GM12873 (cell line): ENCODE results near the gene PIK3R3.

Experiments
- TF ChIP-seq, protein P1 (sequence below): IDR thresholded peaks from 2 replicates; pipeline ENCODE4 v1.5.1; 2012; ENCODE audit warnings: low read depth, mild to moderate bottlenecking, moderate library complexity, low read length, control low read depth; ENCODE audit not compliant: insufficient read depth; ENCODE audit errors: missing control alignments

PIK3R3 gene

DNA sequence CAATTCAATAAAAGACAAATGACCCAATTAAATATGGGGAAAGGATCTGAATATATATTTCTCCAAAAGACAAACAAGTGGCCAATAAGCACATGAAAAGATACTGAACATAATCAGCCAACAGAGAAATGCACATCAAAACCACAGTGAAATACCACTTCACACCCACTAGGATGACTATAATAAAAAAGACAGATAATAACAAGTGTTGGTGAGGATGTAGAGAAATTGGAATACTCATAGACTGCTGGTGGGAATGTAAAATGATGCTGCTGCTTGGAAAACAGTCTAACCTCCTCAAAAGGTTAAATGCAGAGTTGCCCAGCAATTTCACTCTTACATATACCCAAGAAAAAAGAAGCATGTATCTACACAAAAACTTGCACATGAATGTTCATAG, 48.9 kb downstream of the PIK3R3 start:
- TF ChIP-seq, protein P1, sequence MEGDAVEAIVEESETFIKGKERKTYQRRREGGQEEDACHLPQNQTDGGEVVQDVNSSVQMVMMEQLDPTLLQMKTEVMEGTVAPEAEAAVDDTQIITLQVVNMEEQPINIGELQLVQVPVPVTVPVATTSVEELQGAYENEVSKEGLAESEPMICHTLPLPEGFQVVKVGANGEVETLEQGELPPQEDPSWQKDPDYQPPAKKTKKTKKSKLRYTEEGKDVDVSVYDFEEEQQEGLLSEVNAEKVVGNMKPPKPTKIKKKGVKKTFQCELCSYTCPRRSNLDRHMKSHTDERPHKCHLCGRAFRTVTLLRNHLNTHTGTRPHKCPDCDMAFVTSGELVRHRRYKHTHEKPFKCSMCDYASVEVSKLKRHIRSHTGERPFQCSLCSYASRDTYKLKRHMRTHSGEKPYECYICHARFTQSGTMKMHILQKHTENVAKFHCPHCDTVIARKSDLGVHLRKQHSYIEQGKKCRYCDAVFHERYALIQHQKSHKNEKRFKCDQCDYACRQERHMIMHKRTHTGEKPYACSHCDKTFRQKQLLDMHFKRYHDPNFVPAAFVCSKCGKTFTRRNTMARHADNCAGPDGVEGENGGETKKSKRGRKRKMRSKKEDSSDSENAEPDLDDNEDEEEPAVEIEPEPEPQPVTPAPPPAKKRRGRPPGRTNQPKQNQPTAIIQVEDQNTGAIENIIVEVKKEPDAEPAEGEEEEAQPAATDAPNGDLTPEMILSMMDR: no peak

- TF ChIP-seq, protein P1: no peak
Observed at GRCh38 chr1:46081619-46082018, 50.8 kb downstream of the PIK3R3 start.

DNA sequence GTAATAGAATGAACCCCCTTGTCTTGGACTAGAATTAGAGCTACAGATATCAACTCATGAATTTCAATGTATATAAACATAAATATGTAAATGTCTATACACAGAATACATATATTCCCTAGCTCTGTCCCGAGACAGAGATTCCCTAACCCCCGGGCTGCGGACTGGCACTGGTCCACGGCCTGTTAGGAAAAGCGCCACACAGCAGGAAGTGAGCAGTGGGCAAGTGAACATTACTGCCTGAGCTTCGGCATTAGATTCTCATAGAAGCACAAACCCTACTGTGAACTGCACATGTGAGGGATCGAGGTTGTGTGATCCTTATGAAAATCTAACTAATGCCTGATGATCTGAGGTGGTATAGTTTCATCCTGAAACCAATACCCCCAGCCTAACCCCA, 51.2 kb downstream of the PIK3R3 start:
- TF ChIP-seq, protein P1: no peak

DNA sequence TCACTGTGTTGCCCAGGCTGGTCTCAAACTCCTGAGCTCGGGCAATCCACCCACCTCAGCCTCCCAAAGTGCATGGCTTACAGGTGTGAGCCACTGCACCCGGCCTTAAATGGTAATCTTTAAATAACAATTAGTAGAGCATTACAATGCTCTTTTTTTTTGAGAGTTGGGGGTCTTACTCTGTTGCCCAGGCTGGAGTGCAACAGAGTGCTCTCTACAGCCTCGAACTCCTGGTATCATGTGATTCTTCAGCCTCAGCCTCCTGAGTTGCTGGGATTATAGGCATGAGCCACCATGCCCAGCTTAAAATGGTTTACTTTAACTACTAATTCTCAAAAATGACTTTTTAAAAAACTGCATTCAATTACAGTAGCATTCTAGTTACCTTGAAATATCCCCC, 52.2 kb downstream of the PIK3R3 start:
- TF ChIP-seq, protein P1: no peak

GRCh38 chr1:46077644-46078043, 54.8 kb downstream of the PIK3R3 start:
- TF ChIP-seq, protein P1: no peak

GRCh38 chr1:46076343-46076742, 56.1 kb downstream of the PIK3R3 start:
- TF ChIP-seq, protein P1: no peak

- TF ChIP-seq, protein P1: no peak
Observed at GRCh38 chr1:46072975-46073374, 59.5 kb downstream of the PIK3R3 start.
